GM12875 (cell line): ENCODE data around the gene NPY2R.

Source experiments
- H3K4me3 ChIP-seq: one replicate; pipeline ENCODE4 v1.5.1; 2011; ENCODE audit warnings: low read depth, low read length, control low read depth
- CTCF ChIP-seq: IDR thresholded peaks from 2 replicates; pipeline ENCODE4 v1.5.1; 2011; ENCODE audit warnings: low read depth, mild to moderate bottlenecking, control low read depth, inconsistent platforms, low read length, moderate library complexity, borderline replicate concordance; ENCODE audit not compliant: insufficient read depth

NPY2R gene

GRCh38 chr4:155227131-155227530 is 18.7 kb downstream of the NPY2R start:
- no peak for TF ChIP-seq CTCF

DNA sequence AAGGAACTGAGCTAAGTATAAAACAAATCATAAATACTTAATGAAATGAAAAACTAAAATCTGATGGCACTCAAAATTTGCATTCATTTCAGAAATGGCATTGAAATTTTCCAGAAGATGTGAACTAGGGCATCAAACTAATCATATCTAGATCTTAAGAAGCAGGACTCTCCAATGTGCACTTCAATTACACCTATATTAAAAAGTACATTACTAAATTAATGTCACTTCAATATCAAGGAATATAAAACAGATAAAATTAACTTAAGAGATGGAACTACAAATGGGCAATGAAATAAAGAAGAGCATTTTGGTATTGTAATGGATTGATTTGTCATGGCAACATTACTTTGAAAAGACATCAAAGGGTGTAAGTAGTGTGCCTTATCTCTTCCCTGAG is 20.3 kb downstream of the NPY2R start:
- no peak for TF ChIP-seq CTCF
- H3K4me3 ChIP-seq: no peak overlapping the region

More at GRCh38 chr4:155227131-155227530, 18.7 kb downstream of the NPY2R start:
- H3K4me3 ChIP-seq: no peak overlapping the region

DNA sequence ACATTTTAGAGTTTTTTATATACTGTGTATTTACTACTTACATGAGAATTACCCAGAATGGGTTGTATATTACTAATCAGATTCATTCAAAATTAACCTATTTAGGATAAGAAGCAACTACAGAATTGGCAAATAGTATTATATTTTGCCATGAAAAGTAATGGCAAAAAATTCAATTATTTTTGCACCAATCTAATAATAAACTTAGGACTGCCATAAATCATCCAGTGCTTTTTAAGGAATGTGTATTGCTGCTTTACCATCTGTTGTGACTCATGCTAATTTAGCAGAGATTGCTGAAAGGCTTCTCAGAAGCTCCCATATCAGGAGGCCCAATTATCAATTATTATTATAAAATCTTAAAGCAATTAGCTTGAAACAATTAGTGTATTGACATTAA is 24.0 kb downstream of the NPY2R start:
- no peak for TF ChIP-seq CTCF
- no peak overlapping the region for H3K4me3 ChIP-seq

GRCh38 chr4:155234206-155234605 is 25.8 kb downstream of the NPY2R start:
- H3K4me3 ChIP-seq: no peak overlapping the region
- TF ChIP-seq CTCF: no peak

GRCh38 chr4:155237567-155237966 is 29.1 kb downstream of the NPY2R start:
- H3K4me3 ChIP-seq: no peak overlapping the region
- TF ChIP-seq CTCF: no peak

DNA sequence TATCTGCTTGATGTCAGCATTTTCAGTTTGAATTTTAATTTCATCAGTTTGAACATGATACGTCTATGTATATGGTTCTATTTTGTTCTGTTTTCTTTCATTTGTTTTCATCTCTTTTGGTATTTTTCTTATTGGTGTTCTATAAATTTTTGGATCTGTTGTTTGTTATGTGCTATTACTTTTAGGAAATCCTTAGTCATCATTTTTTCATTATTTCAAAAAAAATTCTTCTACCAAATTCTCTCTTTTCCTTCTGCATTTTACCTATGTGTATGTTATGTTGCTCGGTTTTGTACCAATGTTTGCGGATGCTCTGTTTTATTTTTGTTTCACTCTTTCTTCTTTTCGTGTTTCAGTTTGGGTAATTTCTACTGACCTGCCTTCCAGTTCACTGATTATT is 32.8 kb downstream of the NPY2R start:
- no peak overlapping the region for H3K4me3 ChIP-seq
- TF ChIP-seq CTCF: no peak

GRCh38 chr4:155241664-155242063 is 33.2 kb downstream of the NPY2R start:
- H3K4me3 ChIP-seq: no peak overlapping the region
- no peak for TF ChIP-seq CTCF
